ENCODE data around the gene KAZALD1. TPM values are rescaled to one million over a fixed set of nuclear protein-coding genes. Genes with fewer than 3 reads are reported as not detected.

The KAZALD1 gene
- total RNA-seq, 1 donor from 2014 or later, result 8.1 TPM

Other genes starting within 250 kb of the KAZALD1 start
- gene SLF2, start 149.0 kb upstream of the KAZALD1 start, total RNA-seq, result 19.6 and 20.3 TPM in 2 replicates
- gene SEMA4G, start 92.5 kb upstream of the KAZALD1 start, total RNA-seq, result 5.9 and 7.1 TPM in 2 replicates
- gene MRPL43, start 74.5 kb upstream of the KAZALD1 start, total RNA-seq, result 61.3 and 75.1 TPM in 2 replicates
- gene TWNK, start 74.4 kb upstream of the KAZALD1 start, total RNA-seq, result 12.9 TPM in 2 replicates
- gene LZTS2, start 62.2 kb upstream of the KAZALD1 start, total RNA-seq, result 69.9 and 73.9 TPM in 2 replicates
- 2.2 and 4.5 TPM in 2 replicates for gene PDZD7, start 30.9 kb upstream of the KAZALD1 start, total RNA-seq
- 59.2 and 68.3 TPM in 2 replicates for gene SFXN3, start 30.8 kb upstream of the KAZALD1 start, total RNA-seq
- gene TLX1, start 69.3 kb downstream of the KAZALD1 start, total RNA-seq, result not detected in 2 replicates
- not detected in 2 replicates for gene LBX1, start 167.5 kb downstream of the KAZALD1 start, total RNA-seq

All from astrocyte (in vitro differentiated cells and primary cell).